Keratinocyte (primary cell): ENCODE data around the gene FCHO2. TPM values are rescaled to one million over a fixed set of nuclear protein-coding genes. Genes with fewer than 3 reads are reported as not detected.

Source experiments
- DNase-seq: peaks from one replicate; pipeline ENCODE4 v3.0.0-alpha.2; 2011; ENCODE audit warnings: low read depth, missing footprints, low spot score
- FAIRE-seq: peaks from 2 replicates; lab custom pipeline; 2011; peaks lifted over from hg19 to GRCh38; lab: Jason Lieb, UNC
- H2AFZ ChIP-seq: 2 replicates; pipeline ENCODE4 v1.6.0; 2012; ENCODE audit warnings: low read length, control low read depth, inconsistent platforms; ENCODE audit not compliant: control insufficient read depth
- H3K27ac ChIP-seq: 2 replicates; pipeline ENCODE4 v1.5.1; 2011; ENCODE audit warnings: low read length; ENCODE audit not compliant: control insufficient read depth, insufficient read depth
- H3K27me3 ChIP-seq: 3 replicates; pipeline ENCODE4 v1.6.0; 2011; ENCODE audit warnings: low read length; ENCODE audit not compliant: control insufficient read depth, insufficient read depth; ENCODE audit errors: extremely low read depth
- H3K36me3 ChIP-seq, 2 experiments: 2 replicates in 1 of 2; 3 replicates in 1 of 2; pipeline ENCODE4 v1.5.1; 2011; ENCODE audit warnings: low read length in 2 of 2, mild to moderate bottlenecking in 1 of 2; ENCODE audit not compliant: control insufficient read depth in 2 of 2, insufficient read depth in 2 of 2; ENCODE audit errors: extremely low read depth in 1 of 2
- H3K4me1 ChIP-seq: 3 replicates; pipeline ENCODE4 v1.5.1; 2011; ENCODE audit warnings: low read length; ENCODE audit not compliant: control insufficient read depth, insufficient read depth; ENCODE audit errors: extremely low read depth
- H3K4me2 ChIP-seq: 3 replicates; pipeline ENCODE4 v1.6.0; 2011; ENCODE audit warnings: low read depth, low read length; ENCODE audit not compliant: control insufficient read depth, insufficient read depth; ENCODE audit errors: extremely low read depth
- H3K4me3 ChIP-seq, 3 experiments: fragments of 200-600 bp in 1 of 3; sonication (generic) in 1 of 3; 2 replicates in 2 of 3; 3 replicates in 1 of 3; pipeline ENCODE4 v1.5.1; 2011 to 2016; ENCODE audit warnings: low read length in 3 of 3, mild to moderate bottlenecking in 3 of 3, control low read depth in 2 of 3, inconsistent platforms in 1 of 3, low read depth in 1 of 3, mixed read lengths in 1 of 3, mixed run types in 1 of 3, moderate library complexity in 1 of 3; ENCODE audit not compliant: control insufficient read depth in 2 of 3, insufficient read depth in 2 of 3; ENCODE audit errors: extremely low read depth in 1 of 3
- H3K79me2 ChIP-seq: 2 replicates; pipeline ENCODE4 v1.6.0; 2012; ENCODE audit warnings: low read length; ENCODE audit not compliant: control insufficient read depth, insufficient read depth
- H3K9ac ChIP-seq: 3 replicates; pipeline ENCODE4 v1.6.0; 2011; ENCODE audit warnings: low read length; ENCODE audit not compliant: control insufficient read depth, insufficient read depth; ENCODE audit errors: extremely low read depth
- H3K9me1 ChIP-seq: 3 replicates; pipeline ENCODE4 v1.6.0; 2011; ENCODE audit warnings: low read length; ENCODE audit not compliant: control insufficient read depth, insufficient read depth; ENCODE audit errors: extremely low read depth
- H3K9me3 ChIP-seq: 2 replicates; pipeline ENCODE4 v1.5.1; 2012; ENCODE audit warnings: low read depth, low read length; ENCODE audit not compliant: control insufficient read depth
- H4K20me1 ChIP-seq: 3 replicates; pipeline ENCODE4 v1.6.0; 2011; ENCODE audit warnings: low read length; ENCODE audit not compliant: control insufficient read depth, insufficient read depth; ENCODE audit errors: extremely low read depth
- EZH2 ChIP-seq: IDR thresholded peaks from one replicate; pipeline ENCODE4 v1.6.1; 2012; ENCODE audit warnings: inconsistent platforms, mild to moderate bottlenecking, low read length, moderate library complexity
- dilution Hi-C: fragments of 300-500 bp; cut with MboI; formaldehyde crosslinking; loops from one replicate; pipeline ENCODE4 v1.7.0; 2020; ENCODE audit warnings: low sequenced_read_pairs; ENCODE audit not compliant: extremely low pct_ligation_motif_present
- polyA plus RNA-seq, 5 experiments: library from polyadenylated mRNA; depleted of rRNA in 3 of 5; stranded (reverse) in 3 of 5; stranded (forward) in 1 of 5; unstranded in 1 of 5; fragments of >200 nt; gene quantifications; 1 replicate in 1 of 5; 2 replicates in 3 of 5; 3 replicates in 1 of 5; pipeline versions ENCODE4 v1.2.1 to v1.2.3, GENCODE V29; 2011 to 2012; ENCODE audit warnings: missing spikeins in 2 of 5, low read depth in 1 of 5, low replicate concordance in 1 of 5
- TF ChIP-seq, protein P1 (sequence below), 3 experiments: IDR thresholded peaks in 1 of 3; conservative IDR thresholded peaks in 1 of 3; optimal IDR thresholded peaks in 1 of 3; 2 replicates in 2 of 3; 3 replicates in 1 of 3; pipeline versions ENCODE3 to v1.5.1; 2011; ENCODE audit warnings: low read length in 3 of 3, mild to moderate bottlenecking in 3 of 3, moderate library complexity in 2 of 3, control low read depth in 1 of 3, inconsistent platforms in 1 of 3; ENCODE audit not compliant: insufficient read depth in 2 of 3; ENCODE audit errors: extremely low read depth in 1 of 3

The FCHO2 gene
- polyA plus RNA-seq, 1 donor (not counting 4 experiments of a cell fraction or from before 2014, with no cell fraction given), result 10.6 TPM

- dilution Hi-C loops, result no loop called here
- no peaks in the 10 kb centered on the region for H3K36me3 ChIP-seq
- H3K27me3 ChIP-seq, result no peaks in the 10 kb centered on the region
- no peaks in the 10 kb centered on the region for H3K79me2 ChIP-seq
- H2AFZ ChIP-seq, result no peak overlapping the region
- no peak overlapping the region for H3K9ac ChIP-seq
- H3K4me3 ChIP-seq, result no peak overlapping the region
- H3K4me2 ChIP-seq, result no peak overlapping the region
- no peak for DNase-seq
- no peaks in the 10 kb centered on the region for H4K20me1 ChIP-seq
- no peak for FAIRE-seq
- no peaks in the 10 kb centered on the region for H3K9me3 ChIP-seq
- no peaks in the 10 kb centered on the region for H3K9me1 ChIP-seq
- TF ChIP-seq, protein P1, sequence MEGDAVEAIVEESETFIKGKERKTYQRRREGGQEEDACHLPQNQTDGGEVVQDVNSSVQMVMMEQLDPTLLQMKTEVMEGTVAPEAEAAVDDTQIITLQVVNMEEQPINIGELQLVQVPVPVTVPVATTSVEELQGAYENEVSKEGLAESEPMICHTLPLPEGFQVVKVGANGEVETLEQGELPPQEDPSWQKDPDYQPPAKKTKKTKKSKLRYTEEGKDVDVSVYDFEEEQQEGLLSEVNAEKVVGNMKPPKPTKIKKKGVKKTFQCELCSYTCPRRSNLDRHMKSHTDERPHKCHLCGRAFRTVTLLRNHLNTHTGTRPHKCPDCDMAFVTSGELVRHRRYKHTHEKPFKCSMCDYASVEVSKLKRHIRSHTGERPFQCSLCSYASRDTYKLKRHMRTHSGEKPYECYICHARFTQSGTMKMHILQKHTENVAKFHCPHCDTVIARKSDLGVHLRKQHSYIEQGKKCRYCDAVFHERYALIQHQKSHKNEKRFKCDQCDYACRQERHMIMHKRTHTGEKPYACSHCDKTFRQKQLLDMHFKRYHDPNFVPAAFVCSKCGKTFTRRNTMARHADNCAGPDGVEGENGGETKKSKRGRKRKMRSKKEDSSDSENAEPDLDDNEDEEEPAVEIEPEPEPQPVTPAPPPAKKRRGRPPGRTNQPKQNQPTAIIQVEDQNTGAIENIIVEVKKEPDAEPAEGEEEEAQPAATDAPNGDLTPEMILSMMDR (optimal IDR thresholded peaks at IDR 0.05 in 1 of 3, IDR thresholded peaks at IDR 0.05 in 1 of 3, conservative IDR thresholded peaks at IDR 0.05 in 1 of 3; ENCODE audit: extremely low read depth in 1 of 3, insufficient read depth in 2 of 3, low read length in 3 of 3), result no peak
- TF ChIP-seq EZH2, result no peak
- no peaks in the 10 kb centered on the region for H3K4me1 ChIP-seq
- H3K27ac ChIP-seq, result no peak overlapping the region
Observed at GRCh38 chr5:72940082-72940481, 15.8 kb upstream of the FCHO2 start.

DNA sequence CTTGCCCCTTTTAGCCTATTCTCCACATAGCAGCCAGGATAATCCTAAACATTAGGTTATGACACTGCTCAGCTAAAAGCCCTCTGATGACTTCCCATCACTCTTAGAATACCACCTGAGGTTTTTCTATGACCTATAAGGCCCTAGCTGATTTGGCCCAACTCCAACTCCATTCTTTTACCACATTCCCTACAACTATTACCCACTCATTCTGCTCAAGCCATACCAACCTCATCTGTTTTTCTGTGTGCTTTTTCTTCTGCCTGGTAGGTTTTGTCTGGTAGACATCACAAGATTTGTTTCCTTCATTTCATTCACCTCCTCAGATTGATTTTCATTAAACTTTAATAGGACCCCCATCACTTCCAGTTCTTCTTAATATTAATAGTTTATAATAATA is 12.5 kb upstream of the FCHO2 start:
- Histone ChIP-seq H3K9me3 (no peaks in the 10 kb centered on the region), H4K20me1 (no peaks in the 10 kb centered on the region), H3K27ac (no peak overlapping the region), H3K79me2 (no peaks in the 10 kb centered on the region), H3K27me3 (no peaks in the 10 kb centered on the region), H3K4me1 (no peaks in the 10 kb centered on the region), H3K9ac (no peak overlapping the region), H3K36me3 (no peaks in the 10 kb centered on the region), H3K4me2 (no peak overlapping the region), H2AFZ (no peak overlapping the region), H3K9me1 (no peaks in the 10 kb centered on the region), H3K4me3 (no peak overlapping the region)
- dilution Hi-C loops, result no loop called here
- DNase-seq (no peak), FAIRE-seq (no peak)
- TF ChIP-seq, protein P1 (optimal IDR thresholded peaks at IDR 0.05 in 1 of 3, IDR thresholded peaks at IDR 0.05 in 1 of 3, conservative IDR thresholded peaks at IDR 0.05 in 1 of 3; ENCODE audit: extremely low read depth in 1 of 3, insufficient read depth in 2 of 3, low read length in 3 of 3), result no peak
- no peak for TF ChIP-seq EZH2
